Panc1 (cell line): ENCODE results near the gene ASXL1.

Experiments
- CTCF ChIP-seq: fragments of 450-650 bp; IDR thresholded peaks from 2 replicates; pipeline ENCODE4 v1.5.1; 2017; ENCODE audit warnings: mild to moderate bottlenecking
- POLR2AphosphoS5 ChIP-seq: IDR thresholded peaks from 2 replicates; pipeline ENCODE4 v1.6.1; 2012; ENCODE audit warnings: mild to moderate bottlenecking, low read depth, low read length, moderate library complexity

GRCh38 chr20:32355417-32355841 lies 2.7 kb upstream of the ASXL1 start:
- no peak for TF ChIP-seq CTCF
- no peak for TF ChIP-seq POLR2AphosphoS5
